Measurements from ENCODE around the gene TNFRSF14.

Gene TNFRSF14

GRCh38 chr1:2590233-2591141, 34.3 kb downstream of the TNFRSF14 start:
- peak overlapping the region in 1 of 2 donors; percentile 12 for H3K27ac Mint-ChIP-seq
- H3K36me3 Mint-ChIP-seq (ENCODE audit: insufficient read depth) = peaks cover 12% of the 10 kb centered on the region
- no peaks in the 10 kb centered on the region for H3K27me3 Mint-ChIP-seq
- no peaks in the 10 kb centered on the region for H3K9me3 Mint-ChIP-seq
- H3K4me3 Mint-ChIP-seq = no peak overlapping the region
- peaks cover 2 to 8% of the 10 kb centered on the region in 2 donors for H3K4me1 Mint-ChIP-seq (ENCODE audit: low read depth in 2 of 2)
- ATAC-seq (replicated peaks) (no peak), DNase-seq (no peak)

GRCh38 chr1:2591233-2591580, 35.0 kb downstream of the TNFRSF14 start:
- no peak overlapping the region for H3K4me3 Mint-ChIP-seq
- peaks cover 0 to 6% of the 10 kb centered on the region in 2 donors for H3K4me1 Mint-ChIP-seq (ENCODE audit: low read depth in 2 of 2)
- peak overlapping the region in 1 of 2 donors; percentile 12 for H3K27ac Mint-ChIP-seq
- H3K27me3 Mint-ChIP-seq = no peaks in the 10 kb centered on the region
- H3K36me3 Mint-ChIP-seq (ENCODE audit: insufficient read depth) = peaks cover 8% of the 10 kb centered on the region
- no peak for ATAC-seq (replicated peaks)
- no peak for DNase-seq
- no peaks in the 10 kb centered on the region for H3K9me3 Mint-ChIP-seq

- ATAC-seq (replicated peaks) (no peak), DNase-seq (no peak)
- H3K4me1 Mint-ChIP-seq (ENCODE audit: low read depth in 2 of 2) = peaks cover 0 to 3% of the 10 kb centered on the region in 2 donors
- peak overlapping the region in 1 of 2 donors; percentile 12 for H3K27ac Mint-ChIP-seq
- H3K9me3 Mint-ChIP-seq = no peaks in the 10 kb centered on the region
- no peak overlapping the region for H3K4me3 Mint-ChIP-seq
- peaks cover 3% of the 10 kb centered on the region for H3K36me3 Mint-ChIP-seq (ENCODE audit: insufficient read depth)
- no peaks in the 10 kb centered on the region for H3K27me3 Mint-ChIP-seq
These were observed 35.5 kb downstream of the TNFRSF14 start for GRCh38 chr1:2591581-2592261.

- H3K27ac Mint-ChIP-seq = peak overlapping the region in 1 of 2 donors; percentile 71
- DNase-seq (no peak), ATAC-seq (replicated peaks) (no peak)
- H3K9me3 Mint-ChIP-seq = no peaks in the 10 kb centered on the region
- H3K27me3 Mint-ChIP-seq = peaks cover 0 to 9% of the 10 kb centered on the region in 2 donors
- H3K36me3 Mint-ChIP-seq (ENCODE audit: insufficient read depth) = peaks cover 3% of the 10 kb centered on the region
- no peak overlapping the region for H3K4me3 Mint-ChIP-seq
- H3K4me1 Mint-ChIP-seq (ENCODE audit: low read depth in 2 of 2) = no peaks in the 10 kb centered on the region
These were observed 36.5 kb downstream of the TNFRSF14 start for GRCh38 chr1:2592672-2593071.

- H3K4me1 Mint-ChIP-seq (ENCODE audit: low read depth in 2 of 2) = no peaks in the 10 kb centered on the region
- peak overlapping the region in 1 of 2 donors; percentile 44 for H3K27ac Mint-ChIP-seq
- no peak overlapping the region for H3K4me3 Mint-ChIP-seq
- peaks cover 3% of the 10 kb centered on the region for H3K36me3 Mint-ChIP-seq (ENCODE audit: insufficient read depth)
- H3K9me3 Mint-ChIP-seq = no peaks in the 10 kb centered on the region
- H3K27me3 Mint-ChIP-seq = peaks cover 0 to 16% of the 10 kb centered on the region in 2 donors
- no peak for DNase-seq
- ATAC-seq (replicated peaks) = no peak
These were observed 37.2 kb downstream of the TNFRSF14 start for GRCh38 chr1:2593251-2593878.

GRCh38 chr1:2594001-2594640, 38.0 kb downstream of the TNFRSF14 start:
- Mint-ChIP-seq H3K36me3 (ENCODE audit: insufficient read depth) (peaks cover 3% of the 10 kb centered on the region), H3K4me3 (no peak overlapping the region), H3K9me3 (no peaks in the 10 kb centered on the region), H3K4me1 (ENCODE audit: low read depth in 2 of 2) (no peaks in the 10 kb centered on the region), H3K27me3 (peaks cover 0 to 19% of the 10 kb centered on the region in 2 donors), H3K27ac (peak overlapping the region in 1 of 2 donors; percentile 44)
- DNase-seq (no peak), ATAC-seq (replicated peaks) (no peak)

- Mint-ChIP-seq H3K27ac (no peak overlapping the region), H3K4me1 (ENCODE audit: low read depth in 2 of 2) (no peaks in the 10 kb centered on the region), H3K27me3 (peaks cover 0 to 19% of the 10 kb centered on the region in 2 donors), H3K9me3 (no peaks in the 10 kb centered on the region), H3K4me3 (no peak overlapping the region), H3K36me3 (ENCODE audit: insufficient read depth) (peaks cover 3% of the 10 kb centered on the region)
- DNase-seq (no peak), ATAC-seq (replicated peaks) (no peak)
These were observed 38.5 kb downstream of the TNFRSF14 start for GRCh38 chr1:2594641-2595131.

GRCh38 chr1:2595261-2595811, 39.2 kb downstream of the TNFRSF14 start:
- Mint-ChIP-seq H3K36me3 (ENCODE audit: insufficient read depth) (peaks cover under 1% of the 10 kb centered on the region), H3K4me1 (ENCODE audit: low read depth in 2 of 2) (no peaks in the 10 kb centered on the region), H3K4me3 (no peak overlapping the region)

GRCh38 chr1:2595812-2596529, 39.8 kb downstream of the TNFRSF14 start:
- H3K4me3 Mint-ChIP-seq = no peak overlapping the region
- no peaks in the 10 kb centered on the region for H3K36me3 Mint-ChIP-seq (ENCODE audit: insufficient read depth)
- no peaks in the 10 kb centered on the region for H3K9me3 Mint-ChIP-seq
- H3K4me1 Mint-ChIP-seq (ENCODE audit: low read depth in 2 of 2) = no peaks in the 10 kb centered on the region
- ATAC-seq (replicated peaks) = no peak
- DNase-seq = no peak
- peaks cover 0 to 19% of the 10 kb centered on the region in 2 donors for H3K27me3 Mint-ChIP-seq
- no peak overlapping the region for H3K27ac Mint-ChIP-seq

More at GRCh38 chr1:2595261-2595811, 39.2 kb downstream of the TNFRSF14 start:
- Mint-ChIP-seq H3K27ac (no peak overlapping the region), H3K27me3 (peaks cover 0 to 19% of the 10 kb centered on the region in 2 donors), H3K9me3 (no peaks in the 10 kb centered on the region)
- ATAC-seq (replicated peaks) = no peak
- DNase-seq = no peak

GRCh38 chr1:2596530-2597333, 40.6 kb downstream of the TNFRSF14 start:
- H3K4me1 Mint-ChIP-seq (ENCODE audit: low read depth in 2 of 2) = no peaks in the 10 kb centered on the region
- DNase-seq (no peak), ATAC-seq (replicated peaks) (no peak)
- H3K9me3 Mint-ChIP-seq = no peaks in the 10 kb centered on the region
- H3K27me3 Mint-ChIP-seq = peaks cover 0 to 26% of the 10 kb centered on the region in 2 donors
- no peak overlapping the region for H3K4me3 Mint-ChIP-seq
- H3K27ac Mint-ChIP-seq = no peak overlapping the region
- H3K36me3 Mint-ChIP-seq (ENCODE audit: insufficient read depth) = no peaks in the 10 kb centered on the region

GRCh38 chr1:2597441-2598328, 41.5 kb downstream of the TNFRSF14 start:
- H3K4me1 Mint-ChIP-seq (ENCODE audit: low read depth in 2 of 2) = no peaks in the 10 kb centered on the region
- no peak for DNase-seq
- peaks cover 5 to 36% of the 10 kb centered on the region in 2 donors for H3K27me3 Mint-ChIP-seq
- H3K4me3 Mint-ChIP-seq = no peak overlapping the region
- no peak for ATAC-seq (replicated peaks)
- peaks cover 2% of the 10 kb centered on the region for H3K36me3 Mint-ChIP-seq (ENCODE audit: insufficient read depth)
- no peak overlapping the region for H3K27ac Mint-ChIP-seq
- H3K9me3 Mint-ChIP-seq = no peaks in the 10 kb centered on the region

All from effector memory CD8-positive, alpha-beta T cell (primary cell).